ENCODE measurements around the gene NCOA1.

- TF ChIP-seq POLR2A (IDR thresholded peaks at IDR 0.05), result no peak
- peak in 1 of 6 experiments; percentile 13 for TF ChIP-seq CTCF (IDR thresholded peaks at IDR 0.05)
Measured at GRCh38 chr2:24543252-24543651, 52.2 kb downstream of the NCOA1 start.
